ENCODE data around the gene KCNJ2.

DNA sequence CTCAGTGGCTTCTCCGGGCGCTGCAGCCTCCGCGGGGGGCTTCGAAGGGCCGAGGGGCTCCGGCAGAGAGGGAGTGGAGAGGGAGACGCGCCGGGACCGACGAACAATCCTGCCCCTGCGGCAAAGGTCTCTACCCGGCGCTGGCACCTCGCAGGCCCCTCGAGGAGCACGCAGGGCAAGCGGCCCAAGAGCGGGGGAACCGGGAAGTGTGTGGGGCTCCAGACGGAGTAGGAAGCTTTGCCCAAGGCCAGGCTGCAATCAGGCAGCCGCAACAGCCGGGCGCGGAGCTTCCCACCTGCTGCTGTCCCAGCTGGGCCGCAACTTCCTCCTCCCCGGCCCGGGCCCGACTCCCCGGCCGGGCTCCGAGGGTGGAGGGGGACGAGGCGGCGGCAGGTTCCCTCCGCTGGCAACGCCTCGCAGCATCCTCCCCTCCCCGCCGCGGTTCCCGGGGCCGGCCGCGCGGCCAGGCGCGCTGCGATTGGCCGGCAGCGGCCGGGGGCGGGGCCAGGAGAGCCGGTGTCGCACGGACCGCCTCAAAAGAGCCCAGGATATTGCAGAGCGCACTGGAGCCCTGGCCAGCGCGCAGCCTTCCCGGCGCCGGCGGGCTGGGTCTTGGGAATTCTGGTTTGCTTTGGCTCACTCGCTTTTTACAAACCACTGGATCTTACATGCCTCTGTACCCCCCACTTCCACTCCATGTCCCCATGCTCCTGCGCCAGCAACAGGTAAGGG, at the start of gene KCNJ2:
- no peak for TF ChIP-seq POLR2AphosphoS5 (IDR thresholded peaks at IDR 0.05; ENCODE audit: low read depth, low read length)
- TF ChIP-seq POLR2A (IDR thresholded peaks at IDR 0.05; ENCODE audit: low read depth, low read length): no peak
- no peak for TF ChIP-seq TAF1 (IDR thresholded peaks at IDR 0.05; ENCODE audit: borderline replicate concordance, low read depth, low read length)

Measured in GM12892 (cell line).